ENCODE results near the gene NDUFAB1.

The NDUFAB1 gene

GRCh38 chr16:23532448-23532847 is 63.7 kb downstream of the NDUFAB1 start:
- TF ChIP-seq ZFX (IDR thresholded peaks at IDR 0.05; ENCODE audit: borderline replicate concordance) (no peak), CTCF (IDR thresholded peaks at IDR 0.05) (no peak)
- no peak overlapping the region for H3K27ac ChIP-seq

Data from 22Rv1 (cell line).